Astrocyte (in vitro differentiated cells and primary cell): Measurements from ENCODE around the gene CPN2. TPM values are rescaled to one million over a fixed set of nuclear protein-coding genes. Genes with fewer than 3 reads are reported as not detected.

Experiments
- DNase-seq: peaks from one replicate; pipeline ENCODE4 v3.0.0-alpha.2; 2010; ENCODE audit warnings: low read depth
- FAIRE-seq: peaks from 2 replicates; lab custom pipeline; 2011; peaks lifted over from hg19 to GRCh38; lab: Jason Lieb, UNC
- H2AFZ ChIP-seq: 2 replicates; pipeline ENCODE4 v1.6.0; 2012; ENCODE audit warnings: low read depth, low read length, inconsistent platforms
- H3K27ac ChIP-seq: 2 replicates; pipeline ENCODE4 v1.5.1; 2011; ENCODE audit warnings: low read depth, low read length, inconsistent platforms
- H3K27me3 ChIP-seq: 2 replicates; pipeline ENCODE4 v1.6.0; 2011; ENCODE audit warnings: low read length, inconsistent platforms; ENCODE audit not compliant: insufficient read depth
- H3K36me3 ChIP-seq: 2 replicates; pipeline ENCODE4 v1.5.1; 2011; ENCODE audit warnings: low read length, inconsistent platforms; ENCODE audit not compliant: insufficient read depth
- H3K4me1 ChIP-seq: 2 replicates; pipeline ENCODE4 v1.5.1; 2011; ENCODE audit warnings: low read length, inconsistent platforms; ENCODE audit not compliant: insufficient read depth
- H3K4me2 ChIP-seq: 2 replicates; pipeline ENCODE4 v1.6.0; 2012; ENCODE audit warnings: low read length, inconsistent platforms
- H3K4me3 ChIP-seq: 2 replicates; pipeline ENCODE4 v1.5.1; 2011; ENCODE audit warnings: low read depth, mild to moderate bottlenecking, low read length, inconsistent platforms; ENCODE audit not compliant: insufficient read depth
- H3K79me2 ChIP-seq: 2 replicates; pipeline ENCODE4 v1.6.0; 2012; ENCODE audit warnings: mild to moderate bottlenecking, low read length, inconsistent platforms; ENCODE audit not compliant: insufficient read depth
- H3K9ac ChIP-seq: 2 replicates; pipeline ENCODE4 v1.6.0; 2012; ENCODE audit warnings: mild to moderate bottlenecking, low read length, inconsistent platforms
- H3K9me3 ChIP-seq: 2 replicates; pipeline ENCODE4 v1.5.1; 2012; ENCODE audit warnings: low read depth, mild to moderate bottlenecking, low read length, inconsistent platforms; ENCODE audit not compliant: insufficient read depth
- H4K20me1 ChIP-seq: 2 replicates; pipeline ENCODE4 v1.6.0; 2012; ENCODE audit warnings: low read length, inconsistent platforms; ENCODE audit not compliant: insufficient read depth
- H3K27ac Mint-ChIP-seq: one replicate; pipeline ENCODE4 v1.8.0; 2021; ENCODE audit warnings: mild to moderate bottlenecking, mixed read lengths; ENCODE audit not compliant: unreplicated experiment
- H3K27me3 Mint-ChIP-seq: one replicate; pipeline ENCODE4 v1.8.0; 2021; ENCODE audit warnings: low read depth, mixed read lengths; ENCODE audit not compliant: unreplicated experiment
- H3K36me3 Mint-ChIP-seq: one replicate; pipeline ENCODE4 v1.8.0; 2021; ENCODE audit warnings: low read depth, mixed read lengths; ENCODE audit not compliant: unreplicated experiment
- H3K4me1 Mint-ChIP-seq: one replicate; pipeline ENCODE4 v1.8.0; 2021; ENCODE audit warnings: low read depth, mixed read lengths; ENCODE audit not compliant: unreplicated experiment
- H3K4me3 Mint-ChIP-seq: one replicate; pipeline ENCODE4 v1.8.0; 2021; ENCODE audit warnings: mild to moderate bottlenecking, moderate library complexity, mixed read lengths; ENCODE audit not compliant: unreplicated experiment
- H3K9me3 Mint-ChIP-seq: one replicate; pipeline ENCODE4 v1.8.0; 2021; ENCODE audit warnings: mild to moderate bottlenecking, mixed read lengths; ENCODE audit not compliant: unreplicated experiment
- CTCF ChIP-seq: IDR thresholded peaks from 2 replicates; pipeline ENCODE4 v1.5.1; 2011; ENCODE audit warnings: low read depth, mild to moderate bottlenecking, inconsistent platforms, low read length, moderate library complexity; ENCODE audit not compliant: insufficient read depth
- EZH2 ChIP-seq: IDR thresholded peaks from 2 replicates; pipeline ENCODE4 v1.6.1; 2012; ENCODE audit warnings: mild to moderate bottlenecking, low read length, inconsistent platforms; ENCODE audit not compliant: insufficient read depth
- total RNA-seq: library from RNA; stranded (reverse); gene quantifications from 2 replicates; pipeline ENCODE4 v1.2.1, GENCODE V29; 2021

Gene CPN2
- total RNA-seq, 1 donor from 2014 or later, result not detected

GRCh38 chr3:194387276-194387675 is 36.1 kb upstream of the CPN2 start:
- Mint-ChIP-seq H3K4me1 (no peaks in the 10 kb centered on the region), H3K36me3 (no peaks in the 10 kb centered on the region), H3K27me3 (peaks cover 26% of the 10 kb centered on the region), H3K27ac (no peak overlapping the region), H3K4me3 (no peak overlapping the region), H3K9me3 (peaks cover 6% of the 10 kb centered on the region)
- no peak for DNase-seq
- peaks cover 12% of the 10 kb centered on the region for H3K27me3 ChIP-seq
- no peaks in the 10 kb centered on the region for H4K20me1 ChIP-seq
- H3K4me1 ChIP-seq, result no peaks in the 10 kb centered on the region
- no peak overlapping the region for H3K27ac ChIP-seq
- H3K9ac ChIP-seq, result no peak overlapping the region
- no peak overlapping the region for H3K4me2 ChIP-seq
- no peak for FAIRE-seq
- H3K9me3 ChIP-seq, result peaks cover 5% of the 10 kb centered on the region
- no peaks in the 10 kb centered on the region for H3K79me2 ChIP-seq
- no peak overlapping the region for H3K4me3 ChIP-seq
- TF ChIP-seq EZH2 (no peak), CTCF (no peak)
- H3K36me3 ChIP-seq, result no peaks in the 10 kb centered on the region
- H2AFZ ChIP-seq, result no peak overlapping the region

- Mint-ChIP-seq H3K4me1 (no peaks in the 10 kb centered on the region), H3K27ac (no peak overlapping the region), H3K4me3 (no peak overlapping the region), H3K36me3 (no peaks in the 10 kb centered on the region), H3K27me3 (peaks cover 26% of the 10 kb centered on the region), H3K9me3 (peaks cover 6% of the 10 kb centered on the region)
- Histone ChIP-seq H3K4me2 (no peak overlapping the region), H3K9ac (no peak overlapping the region), H4K20me1 (no peaks in the 10 kb centered on the region), H2AFZ (no peak overlapping the region), H3K79me2 (no peaks in the 10 kb centered on the region), H3K27ac (no peak overlapping the region), H3K36me3 (no peaks in the 10 kb centered on the region), H3K9me3 (peaks cover 5% of the 10 kb centered on the region), H3K4me1 (no peaks in the 10 kb centered on the region), H3K27me3 (peaks cover 12% of the 10 kb centered on the region), H3K4me3 (no peak overlapping the region)
- DNase-seq (no peak), FAIRE-seq (no peak)
- no peak for TF ChIP-seq CTCF
- no peak for TF ChIP-seq EZH2
Measured at GRCh38 chr3:194386648-194387047, 35.5 kb upstream of the CPN2 start.

- no peak for DNase-seq
- Histone ChIP-seq H3K4me3 (no peak overlapping the region), H3K9ac (no peak overlapping the region), H3K36me3 (no peaks in the 10 kb centered on the region), H2AFZ (no peak overlapping the region), H3K4me1 (no peaks in the 10 kb centered on the region), H3K79me2 (no peaks in the 10 kb centered on the region), H3K4me2 (no peak overlapping the region), H3K9me3 (peaks cover 5% of the 10 kb centered on the region), H3K27ac (no peak overlapping the region), H3K27me3 (peaks cover 12% of the 10 kb centered on the region), H4K20me1 (no peaks in the 10 kb centered on the region)
- Mint-ChIP-seq H3K27me3 (peaks cover 26% of the 10 kb centered on the region), H3K36me3 (no peaks in the 10 kb centered on the region), H3K27ac (no peak overlapping the region), H3K4me3 (no peak overlapping the region), H3K4me1 (no peaks in the 10 kb centered on the region), H3K9me3 (peaks cover 6% of the 10 kb centered on the region)
- FAIRE-seq, result no peak
- TF ChIP-seq CTCF (no peak), EZH2 (no peak)
Measured at GRCh38 chr3:194386066-194386465, 34.9 kb upstream of the CPN2 start.
